Left ventricle myocardium inferior (tissue), 1 donor: Measurements from ENCODE around the gene PDCD6IP. TPM values are rescaled to one million over a fixed set of nuclear protein-coding genes. Genes with fewer than 3 reads are reported as not detected.
A peak's percentile ranks its signal among the peaks of the same experiment; 100 is the strongest.

ENCODE experiments used
- DNase-seq: peaks from one replicate; pipeline ENCODE4 v3.0.0-alpha.2; 2020
- H3K27ac ChIP-seq: fragments of 200-600 bp; replicated peaks from 2 replicates; pipeline ENCODE4 v1.8.0; 2021
- H3K27me3 ChIP-seq: fragments of 200-600 bp; 2 replicates; pipeline ENCODE4 v1.8.0; 2021; ENCODE audit warnings: low read depth
- H3K36me3 ChIP-seq: fragments of 200-600 bp; 2 replicates; pipeline ENCODE4 v1.8.0; 2021
- H3K4me1 ChIP-seq: fragments of 200-600 bp; 2 replicates; pipeline ENCODE4 v1.8.0; 2021
- H3K4me3 ChIP-seq: fragments of 200-600 bp; 2 replicates; pipeline ENCODE4 v1.8.0; 2021; ENCODE audit warnings: mild to moderate bottlenecking, moderate library complexity
- H3K9me3 ChIP-seq: fragments of 200-600 bp; replicated peaks from 2 replicates; pipeline ENCODE4 v1.8.0; 2021
- intact Hi-C: fragments of 100-400 bp; cut with micrococcal nuclease; formaldehyde crosslinking; loops from one replicate; pipeline ENCODE4 v1.11.0; 2022
- total RNA-seq: library from RNA; stranded (reverse); fragmentation: NEBNext Ultra II Directional; extraction: Animal tissue kit (Norgen Biotek cat#: 25700); gene quantifications from one replicate; pipeline ENCODE4 v1.2.1, GENCODE V29; 2021
- TF ChIP-seq, protein P1 (sequence below): fragments of 200-600 bp; IDR thresholded peaks from 2 replicates; pipeline ENCODE4 v1.8.0; 2021; ENCODE audit warnings: antibody characterized with exemption, mild to moderate bottlenecking, borderline replicate concordance
- donor health status: DM: no; HTN: yes; CAD: no; lungs with severe emphysema.

Gene PDCD6IP
- total RNA-seq, 1 donor from 2014 or later, result 129 TPM

GRCh38 chr3:33798113-33798417 is 365 bp upstream of the PDCD6IP start:
- Histone ChIP-seq H3K9me3 (no peaks in the 10 kb centered on the region), H3K4me3 (peak overlapping the region; percentile 90), H3K4me1 (peaks cover 57% of the 10 kb centered on the region), H3K27ac (peak overlapping the region; percentile 99), H3K36me3 (peaks cover 5% of the 10 kb centered on the region), H3K27me3 (no peaks in the 10 kb centered on the region)
- intact Hi-C loops, result no loop called here
- peak; percentile 17 for DNase-seq
- TF ChIP-seq, protein P1, sequence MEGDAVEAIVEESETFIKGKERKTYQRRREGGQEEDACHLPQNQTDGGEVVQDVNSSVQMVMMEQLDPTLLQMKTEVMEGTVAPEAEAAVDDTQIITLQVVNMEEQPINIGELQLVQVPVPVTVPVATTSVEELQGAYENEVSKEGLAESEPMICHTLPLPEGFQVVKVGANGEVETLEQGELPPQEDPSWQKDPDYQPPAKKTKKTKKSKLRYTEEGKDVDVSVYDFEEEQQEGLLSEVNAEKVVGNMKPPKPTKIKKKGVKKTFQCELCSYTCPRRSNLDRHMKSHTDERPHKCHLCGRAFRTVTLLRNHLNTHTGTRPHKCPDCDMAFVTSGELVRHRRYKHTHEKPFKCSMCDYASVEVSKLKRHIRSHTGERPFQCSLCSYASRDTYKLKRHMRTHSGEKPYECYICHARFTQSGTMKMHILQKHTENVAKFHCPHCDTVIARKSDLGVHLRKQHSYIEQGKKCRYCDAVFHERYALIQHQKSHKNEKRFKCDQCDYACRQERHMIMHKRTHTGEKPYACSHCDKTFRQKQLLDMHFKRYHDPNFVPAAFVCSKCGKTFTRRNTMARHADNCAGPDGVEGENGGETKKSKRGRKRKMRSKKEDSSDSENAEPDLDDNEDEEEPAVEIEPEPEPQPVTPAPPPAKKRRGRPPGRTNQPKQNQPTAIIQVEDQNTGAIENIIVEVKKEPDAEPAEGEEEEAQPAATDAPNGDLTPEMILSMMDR, result no peak

DNA sequence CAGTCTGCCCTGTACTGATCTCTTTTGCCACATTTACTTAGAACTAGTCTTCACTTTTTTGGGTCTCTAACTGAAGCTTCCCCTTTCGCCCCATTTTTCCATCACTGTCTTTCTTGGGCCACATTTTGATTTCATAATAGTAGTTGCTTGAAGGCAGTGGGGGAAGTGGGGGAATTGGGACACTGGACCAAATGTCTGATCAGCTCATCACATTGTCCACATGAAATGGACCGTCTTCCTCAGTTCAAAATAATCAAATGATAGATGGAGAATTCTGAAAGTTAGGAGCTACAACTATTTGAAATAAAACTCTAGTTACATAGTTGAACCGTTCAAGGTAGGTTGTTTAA is 747 bp downstream of the PDCD6IP start:
- peaks cover 14% of the 10 kb centered on the region for H3K36me3 ChIP-seq
- no peaks in the 10 kb centered on the region for H3K27me3 ChIP-seq
- intact Hi-C loops, result no loop called here
- no peak for DNase-seq
- H3K27ac ChIP-seq, result peak overlapping the region; percentile 99
- peaks cover 4% of the 10 kb centered on the region for H3K9me3 ChIP-seq
- H3K4me1 ChIP-seq, result peaks cover 66% of the 10 kb centered on the region
- TF ChIP-seq, protein P1, result no peak
- H3K4me3 ChIP-seq, result peak overlapping the region; percentile 90

GRCh38 chr3:33803252-33803651 is 4.8 kb downstream of the PDCD6IP start:
- no peak overlapping the region for H3K27ac ChIP-seq
- intact Hi-C loops, result no loop called here
- peaks cover 16% of the 10 kb centered on the region for H3K36me3 ChIP-seq
- DNase-seq, result no peak
- peaks cover 90% of the 10 kb centered on the region for H3K4me1 ChIP-seq
- TF ChIP-seq, protein P1, result no peak
- H3K4me3 ChIP-seq, result no peak overlapping the region
- no peaks in the 10 kb centered on the region for H3K27me3 ChIP-seq
- H3K9me3 ChIP-seq, result peaks cover 4% of the 10 kb centered on the region

DNA sequence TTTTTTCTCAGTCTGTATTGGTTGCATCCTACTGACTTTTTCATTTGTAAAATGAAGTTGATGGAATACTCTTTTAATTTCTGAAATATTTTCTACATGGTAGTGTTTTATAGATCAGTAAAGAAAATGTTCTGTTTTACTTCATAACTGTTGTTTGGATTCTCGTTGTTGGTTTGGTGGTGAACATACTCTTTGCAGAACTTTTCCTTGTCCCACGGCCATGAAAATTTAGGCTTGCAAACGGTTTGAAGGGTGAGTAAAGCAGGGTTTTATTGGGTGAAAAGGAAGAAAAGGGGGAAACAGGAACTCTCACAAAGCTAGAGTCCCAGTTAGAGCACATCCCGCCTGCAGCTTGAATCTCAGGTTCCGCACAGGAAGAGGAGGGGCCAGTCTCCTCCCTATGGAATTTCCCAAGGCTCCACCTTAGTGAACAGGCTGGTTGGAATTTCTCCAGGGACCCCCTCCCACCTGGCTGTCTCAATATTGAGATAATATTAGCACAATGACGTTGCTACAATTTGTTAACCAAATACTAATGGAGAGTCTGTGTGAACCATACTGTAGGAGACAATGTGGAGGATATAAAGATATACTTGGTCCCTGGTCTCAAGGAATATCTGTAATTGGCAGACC is 5.6 kb downstream of the PDCD6IP start:
- Histone ChIP-seq H3K4me3 (no peak overlapping the region), H3K27ac (peak overlapping the region; percentile 2), H3K27me3 (no peaks in the 10 kb centered on the region), H3K36me3 (peaks cover 16% of the 10 kb centered on the region), H3K9me3 (peaks cover 4% of the 10 kb centered on the region), H3K4me1 (peaks cover 90% of the 10 kb centered on the region)
- no peak for DNase-seq
- TF ChIP-seq, protein P1, result no peak
- intact Hi-C loops, result no loop called here

GRCh38 chr3:33807191-33807590 is 8.8 kb downstream of the PDCD6IP start:
- Histone ChIP-seq H3K4me3 (no peak overlapping the region), H3K27ac (peak overlapping the region; percentile 66), H3K9me3 (peaks cover 4% of the 10 kb centered on the region), H3K4me1 (peaks cover 90% of the 10 kb centered on the region), H3K36me3 (peaks cover 16% of the 10 kb centered on the region), H3K27me3 (no peaks in the 10 kb centered on the region)
- TF ChIP-seq, protein P1, result no peak
- intact Hi-C loops, result no loop called here
- peak; percentile 27 for DNase-seq
